Stimulated activated naive CD4-positive, alpha-beta T cell treated with Interleukin-2 at 50 U/mL for 16 hours (primary cell): ENCODE measurements around the gene PPP1R11.

Experiments
- DNase-seq: peaks from one replicate; lab custom pipeline; 2025; lab: John Stamatoyannopoulos, UW

Gene PPP1R11

GRCh38 chr6:30061858-30062458, 5.0 kb upstream of the PPP1R11 start:
- DNase-seq: no peak

- no peak for DNase-seq
Measured at GRCh38 chr6:30062471-30063178, 4.4 kb upstream of the PPP1R11 start.

GRCh38 chr6:30063315-30063714, 3.7 kb upstream of the PPP1R11 start:
- no peak for DNase-seq

GRCh38 chr6:30066082-30066481, 916 bp upstream of the PPP1R11 start:
- DNase-seq: no peak

GRCh38 chr6:30067460-30068139, 602 bp downstream of the PPP1R11 start:
- no peak for DNase-seq

GRCh38 chr6:30071081-30071818, 4.3 kb downstream of the PPP1R11 start:
- DNase-seq: no peak

GRCh38 chr6:30071858-30072257, 4.9 kb downstream of the PPP1R11 start:
- no peak for DNase-seq

GRCh38 chr6:30073489-30074235, 6.7 kb downstream of the PPP1R11 start:
- DNase-seq: no peak

- DNase-seq: no peak
Measured at GRCh38 chr6:30074331-30075093, 7.5 kb downstream of the PPP1R11 start.

- no peak for DNase-seq
Measured at GRCh38 chr6:30075094-30075789, 8.2 kb downstream of the PPP1R11 start, which contains the start of gene RNF39. Gene RNF39 (minus strand): TSS chr6:30075769. CDS start chr6:30075585, 184 bp downstream.

GRCh38 chr6:30075790-30076732, 9.1 kb downstream of the PPP1R11 start:
- no peak for DNase-seq

GRCh38 chr6:30077218-30077617, 10.2 kb downstream of the PPP1R11 start:
- no peak for DNase-seq

GRCh38 chr6:30087876-30088275, 20.9 kb downstream of the PPP1R11 start:
- DNase-seq: no peak

GRCh38 chr6:30091577-30092381, 24.8 kb downstream of the PPP1R11 start:
- no peak for DNase-seq

- DNase-seq: no peak
Measured at GRCh38 chr6:30092852-30093543, 26.0 kb downstream of the PPP1R11 start.

GRCh38 chr6:30093951-30094661, 27.1 kb downstream of the PPP1R11 start:
- no peak for DNase-seq

- no peak for DNase-seq
Measured at GRCh38 chr6:30096829-30097228, 29.8 kb downstream of the PPP1R11 start.
